ENCODE results near the gene PARVB.

GRCh38 chr22:44033694-44034093, 9.6 kb downstream of the PARVB start:
- TF ChIP-seq CTCF (optimal IDR thresholded peaks at IDR 0.05 in 1 of 3, IDR thresholded peaks at IDR 0.05 in 1 of 3, conservative IDR thresholded peaks at IDR 0.05 in 1 of 3; ENCODE audit: extremely low read depth in 1 of 3, insufficient read depth in 2 of 3, low read length in 3 of 3): no peak
- no peak for TF ChIP-seq EZH2 (IDR thresholded peaks at IDR 0.05; ENCODE audit: low read length)
